Activated B cell treated with CpG ODN at 0.5 μM for 24 hours (primary cell): ENCODE data around the gene EPB41. TPM values are rescaled to one million over a fixed set of nuclear protein-coding genes. Genes with fewer than 3 reads are reported as not detected.

Experiments
- ATAC-seq: fragments of 200-7000 bp; cut with Tn5 transposase; one replicate; pipeline ENCODE4 v1.10.0; 2021; ENCODE audit warnings: low read depth, mild to moderate bottlenecking, moderate library complexity
- CTCF ChIA-PET: fragments of 350-600 bp; sonication (Branson Sonifier 250); formaldehyde crosslinking; loops from one replicate; lab custom pipeline; 2021; ENCODE audit warnings: antibody characterized with exemption; lab: Charles Lee
- POLR2A ChIA-PET: fragments of 350-600 bp; sonication (Branson Sonifier 250); formaldehyde crosslinking; loops from one replicate; lab custom pipeline; 2021; ENCODE audit warnings: antibody characterized with exemption; lab: Charles Lee
- DNase-seq: peaks from one replicate; pipeline ENCODE4 v3.0.0; 2022
- H3K27ac Mint-ChIP-seq: one replicate; pipeline ENCODE4 v1.8.0; 2020; ENCODE audit warnings: mixed read lengths
- H3K27me3 Mint-ChIP-seq: one replicate; pipeline ENCODE4 v1.8.0; 2021; ENCODE audit warnings: mixed read lengths
- H3K36me3 Mint-ChIP-seq: one replicate; pipeline ENCODE4 v1.8.0; 2021; ENCODE audit warnings: low read depth, mixed read lengths
- H3K4me1 Mint-ChIP-seq: one replicate; pipeline ENCODE4 v1.8.0; 2021; ENCODE audit warnings: mixed read lengths
- H3K4me3 Mint-ChIP-seq: one replicate; pipeline ENCODE4 v1.8.0; 2020; ENCODE audit warnings: mild to moderate bottlenecking, mixed read lengths
- H3K9me3 Mint-ChIP-seq: one replicate; pipeline ENCODE4 v1.8.0; 2020; ENCODE audit warnings: mixed read lengths
- CTCF ChIP-seq: fragments of 200-600 bp; IDR thresholded peaks from one replicate; pipeline ENCODE4 v1.8.0; 2022; ENCODE audit warnings: antibody characterized with exemption, mild to moderate bottlenecking
- intact Hi-C: fragments of 100-400 bp; cut with micrococcal nuclease; formaldehyde crosslinking; loops from one replicate; pipeline ENCODE4 v1.15.1; 2024
- total RNA-seq: library from RNA; stranded (reverse); gene quantifications from 2 replicates; pipeline ENCODE4 v1.2.3, GENCODE V29; 2022

EPB41 gene
- total RNA-seq, 1 donor from 2014 or later: 73.8 TPM

- no peaks in the 10 kb centered on the region for H3K9me3 Mint-ChIP-seq
- H3K27ac Mint-ChIP-seq: no peak overlapping the region
- DNase-seq (no peak), ATAC-seq (no peak)
- CTCF ChIA-PET: interaction anchor here (1.5 kb wide), 1 partner anchor 122 kb away, joined by 4 read pairs; no protein-coding TSS in a partner anchor
- H3K4me3 Mint-ChIP-seq: no peak overlapping the region
- no peaks in the 10 kb centered on the region for H3K27me3 Mint-ChIP-seq
- H3K36me3 Mint-ChIP-seq: peaks cover 11% of the 10 kb centered on the region
- POLR2A ChIA-PET: interaction anchor here (0.6 to 1.1 kb wide), 2 partner anchors 26 to 141 kb away, joined by 4 to 7 read pairs; no protein-coding TSS in a partner anchor
- intact Hi-C loops: no loop called here
- peaks cover 18% of the 10 kb centered on the region for H3K4me1 Mint-ChIP-seq
- no peak for TF ChIP-seq CTCF
Observed at GRCh38 chr1:28910379-28911115, 3.8 kb upstream of the EPB41 start.

GRCh38 chr1:28913786-28914227, 562 bp upstream of the EPB41 start:
- H3K27me3 Mint-ChIP-seq: no peaks in the 10 kb centered on the region
- no peak for DNase-seq
- no peak for ATAC-seq
- peak overlapping the region; percentile 92 for H3K27ac Mint-ChIP-seq
- intact Hi-C loops: loop anchor here (1.0 kb wide), 2 partner anchors 13 to 27 kb away; no protein-coding TSS in a partner anchor
- H3K4me3 Mint-ChIP-seq: peak overlapping the region; percentile 89
- CTCF ChIA-PET: interaction anchor here (1.3 to 1.6 kb wide), 5 partner anchors 11 to 289 kb away, joined by 3 to 10 read pairs (median 5); no protein-coding TSS in a partner anchor
- no peaks in the 10 kb centered on the region for H3K9me3 Mint-ChIP-seq
- H3K36me3 Mint-ChIP-seq: peaks cover 8% of the 10 kb centered on the region
- POLR2A ChIA-PET: interaction anchor here (0.5 to 4.3 kb wide), 14 partner anchors 11 to 678 kb away, joined by 3 to 45 read pairs (median 5); partner anchors contain the start of genes RCC1, RNU11 and SRSF4
- TF ChIP-seq CTCF: no peak
- peaks cover 45% of the 10 kb centered on the region for H3K4me1 Mint-ChIP-seq

- intact Hi-C loops: no loop called here
- peak overlapping the region; percentile 88 for H3K27ac Mint-ChIP-seq
- DNase-seq (peak; percentile 21), ATAC-seq (peak; percentile 1)
- ChIA-PET CTCF (interaction anchor here (1.1 to 1.6 kb wide), 3 partner anchors 31 to 33 kb away, joined by 3 to 9 read pairs (median 5); no protein-coding TSS in a partner anchor), POLR2A (interaction anchor here (0.6 to 4.3 kb wide), 8 partner anchors 12 to 267 kb away, joined by 3 to 45 read pairs (median 8); partner anchors contain the start of gene SRSF4)
- no peaks in the 10 kb centered on the region for H3K27me3 Mint-ChIP-seq
- no peak for TF ChIP-seq CTCF
- peaks cover 8% of the 10 kb centered on the region for H3K36me3 Mint-ChIP-seq
- H3K4me1 Mint-ChIP-seq: peaks cover 50% of the 10 kb centered on the region
- H3K4me3 Mint-ChIP-seq: peak overlapping the region; percentile 97
- H3K9me3 Mint-ChIP-seq: no peaks in the 10 kb centered on the region
Observed at GRCh38 chr1:28915031-28915895, 894 bp downstream of the EPB41 start.

GRCh38 chr1:28917757-28918118, 3.4 kb downstream of the EPB41 start:
- Mint-ChIP-seq H3K36me3 (peaks cover 8% of the 10 kb centered on the region), H3K27ac (no peak overlapping the region), H3K27me3 (no peaks in the 10 kb centered on the region), H3K4me1 (peaks cover 64% of the 10 kb centered on the region), H3K9me3 (no peaks in the 10 kb centered on the region), H3K4me3 (no peak overlapping the region)
- no peak for TF ChIP-seq CTCF
- CTCF ChIA-PET: no interaction called here
- intact Hi-C loops: no loop called here
- DNase-seq: no peak
- no peak for ATAC-seq
- POLR2A ChIA-PET: interaction anchor here (0.6 to 1.4 kb wide), 2 partner anchors 9 to 245 kb away, joined by 5 to 9 read pairs; no protein-coding TSS in a partner anchor
